Trophoblast cell (in vitro differentiated cells and primary cell): ENCODE results near the gene PDRG1.

ENCODE experiments used
- DNase-seq, 2 donors: peaks; one replicate each; pipeline ENCODE4 v3.0.0-alpha.2; 2016
- H2AFZ ChIP-seq: 2 replicates; pipeline ENCODE4 v1.6.1; 2013; ENCODE audit warnings: low read length, moderate library complexity, mild to moderate bottlenecking; ENCODE audit not compliant: insufficient read depth, poor library complexity
- H2AK5ac ChIP-seq: 2 replicates; pipeline ENCODE4 v1.6.1; 2013; ENCODE audit warnings: mild to moderate bottlenecking, low read length
- H2BK120ac ChIP-seq: 2 replicates; pipeline ENCODE4 v1.6.1; 2013; ENCODE audit warnings: low read length, mild to moderate bottlenecking, moderate library complexity; ENCODE audit not compliant: insufficient read depth, poor library complexity
- H2BK12ac ChIP-seq: 2 replicates; pipeline ENCODE4 v1.6.1; 2013; ENCODE audit warnings: mild to moderate bottlenecking, low read length, moderate library complexity
- H2BK5ac ChIP-seq: 2 replicates; pipeline ENCODE4 v1.6.1; 2013; ENCODE audit warnings: low read length, low read depth, moderate library complexity, mild to moderate bottlenecking; ENCODE audit not compliant: poor library complexity
- H3K14ac ChIP-seq: 2 replicates; pipeline ENCODE4 v1.6.1; 2013; ENCODE audit warnings: mild to moderate bottlenecking, low read length
- H3K18ac ChIP-seq: 2 replicates; pipeline ENCODE4 v1.6.1; 2013; ENCODE audit warnings: mild to moderate bottlenecking, low read length
- H3K23ac ChIP-seq: 2 replicates; pipeline ENCODE4 v1.6.1; 2013; ENCODE audit warnings: low read length
- H3K27ac ChIP-seq: 2 replicates; pipeline ENCODE4 v1.5.1; 2013; ENCODE audit warnings: low read depth, mild to moderate bottlenecking, inconsistent platforms, low read length, moderate library complexity
- H3K27me3 ChIP-seq: 2 replicates; pipeline ENCODE4 v1.6.1; 2013; ENCODE audit warnings: inconsistent platforms, mild to moderate bottlenecking, low read length, moderate library complexity; ENCODE audit not compliant: insufficient read depth
- H3K36me3 ChIP-seq, 2 experiments: 1 replicate in 1 of 2; 2 replicates in 1 of 2; pipeline ENCODE4 v1.6.1; 2013; ENCODE audit warnings: low read length in 2 of 2, mild to moderate bottlenecking in 2 of 2, moderate library complexity in 1 of 2; ENCODE audit not compliant: insufficient read depth in 2 of 2, control insufficient read depth in 1 of 2
- H3K4ac ChIP-seq: 2 replicates; pipeline ENCODE4 v1.6.1; 2013; ENCODE audit warnings: low read depth, mild to moderate bottlenecking, low read length, moderate library complexity
- H3K4me1 ChIP-seq, 2 experiments: 1 replicate in 1 of 2; 2 replicates in 1 of 2; pipeline ENCODE4 v1.6.1; 2013; ENCODE audit warnings: low read length in 2 of 2, mild to moderate bottlenecking in 2 of 2, moderate library complexity in 1 of 2; ENCODE audit not compliant: insufficient read depth in 2 of 2, control insufficient read depth in 1 of 2
- H3K4me2 ChIP-seq: 2 replicates; pipeline ENCODE4 v1.6.1; 2013; ENCODE audit warnings: inconsistent platforms, mild to moderate bottlenecking, low read length, moderate library complexity
- H3K4me3 ChIP-seq: 2 replicates; pipeline ENCODE4 v1.5.1; 2013; ENCODE audit warnings: mild to moderate bottlenecking, low read depth, low read length, inconsistent platforms
- H3K79me1 ChIP-seq: one replicate; pipeline ENCODE4 v1.6.1; 2013; ENCODE audit warnings: low read length
- H3K79me2 ChIP-seq: 2 replicates; pipeline ENCODE4 v1.6.1; 2013; ENCODE audit warnings: low read length, mild to moderate bottlenecking; ENCODE audit not compliant: control insufficient read depth, insufficient read depth, poor library complexity
- H3K9ac ChIP-seq: 2 replicates; pipeline ENCODE4 v1.6.1; 2013; ENCODE audit warnings: mild to moderate bottlenecking, low read length
- H3K9me3 ChIP-seq: 2 replicates; pipeline ENCODE4 v1.6.1; 2013; ENCODE audit warnings: low read depth, mild to moderate bottlenecking, control low read depth, inconsistent platforms, low read length; ENCODE audit not compliant: insufficient read depth
- H4K12ac ChIP-seq: 2 replicates; pipeline ENCODE4 v1.6.1; 2013; ENCODE audit warnings: low read depth, mild to moderate bottlenecking, low read length, moderate library complexity
- H4K8ac ChIP-seq: 2 replicates; pipeline ENCODE4 v1.6.1; 2013; ENCODE audit warnings: low read depth, mild to moderate bottlenecking, low read length, moderate library complexity
- H4K91ac ChIP-seq: one replicate; pipeline ENCODE4 v1.6.1; 2013; ENCODE audit warnings: low read depth, mild to moderate bottlenecking, low read length, moderate library complexity
- WGBS: extraction: QIAGEN DNeasy Blood & Tissue Kit; methylation state at CpG from one replicate; pipeline ENCODE4 v1.1.7; 2013; ENCODE audit warnings: missing lambda C conversion rate; ENCODE audit not compliant: insufficient read length, insufficient coverage; ENCODE audit errors: extremely low coverage; 5-methylcytosine and 5-hydroxymethylcytosine counted together

PDRG1 gene

GRCh38 chr20:31987744-31988143 lies 35.9 kb upstream of the PDRG1 start:
- Histone ChIP-seq H3K4me2 (no peak overlapping the region), H3K9ac (no peak overlapping the region), H4K8ac (no peak overlapping the region), H3K9me3 (no peaks in the 10 kb centered on the region), H4K12ac (no peak overlapping the region), H3K79me1 (no peaks in the 10 kb centered on the region), H3K36me3 (no peaks in the 10 kb centered on the region), H2BK5ac (no peak overlapping the region), H3K4ac (no peak overlapping the region), H3K4me1 (peaks cover 0 to 5% of the 10 kb centered on the region in 2 experiments), H2AK5ac (no peak overlapping the region), H3K18ac (no peak overlapping the region), H2BK120ac (no peak overlapping the region), H3K14ac (no peak overlapping the region), H3K27me3 (no peaks in the 10 kb centered on the region), H3K27ac (no peak overlapping the region), H2AFZ (no peak overlapping the region), H4K91ac (no peak overlapping the region), H3K23ac (no peak overlapping the region), H2BK12ac (no peak overlapping the region), H3K79me2 (no peaks in the 10 kb centered on the region), H3K4me3 (no peak overlapping the region)
- WGBS: no CpG with 5 or more reads among the region's 1 CpG
- DNase-seq: peak; percentile 74 to 75

- H2BK5ac ChIP-seq: no peak overlapping the region
- H3K27ac ChIP-seq: no peak overlapping the region
- H2AK5ac ChIP-seq: no peak overlapping the region
- H2BK120ac ChIP-seq: no peak overlapping the region
- H3K4me3 ChIP-seq: no peak overlapping the region
- no peaks in the 10 kb centered on the region for H3K27me3 ChIP-seq
- no peak overlapping the region for H3K4ac ChIP-seq
- no peak overlapping the region for H4K91ac ChIP-seq
- no peaks in the 10 kb centered on the region for H3K36me3 ChIP-seq
- H2AFZ ChIP-seq: no peak overlapping the region
- WGBS: no CpG with 5 or more reads among the region's 6 CpGs
- no peak overlapping the region for H4K12ac ChIP-seq
- H3K79me1 ChIP-seq: no peaks in the 10 kb centered on the region
- H3K79me2 ChIP-seq: no peaks in the 10 kb centered on the region
- H3K4me2 ChIP-seq: no peak overlapping the region
- no peak overlapping the region for H3K18ac ChIP-seq
- H3K4me1 ChIP-seq: peaks cover 0 to 9% of the 10 kb centered on the region in 2 experiments
- no peak overlapping the region for H3K14ac ChIP-seq
- DNase-seq: no peak
- no peak overlapping the region for H2BK12ac ChIP-seq
- H3K9ac ChIP-seq: no peak overlapping the region
- H4K8ac ChIP-seq: no peak overlapping the region
- no peaks in the 10 kb centered on the region for H3K9me3 ChIP-seq
- H3K23ac ChIP-seq: no peak overlapping the region
Measured at GRCh38 chr20:31984981-31985471, 33.2 kb upstream of the PDRG1 start.

- no CpG with 5 or more reads among the region's 2 CpGs for WGBS
- H3K4me3 ChIP-seq: no peak overlapping the region
- H3K9ac ChIP-seq: no peak overlapping the region
- no peak overlapping the region for H2AFZ ChIP-seq
- no peak overlapping the region for H2BK12ac ChIP-seq
- H3K4me2 ChIP-seq: no peak overlapping the region
- H4K12ac ChIP-seq: no peak overlapping the region
- H2BK5ac ChIP-seq: no peak overlapping the region
- H4K8ac ChIP-seq: no peak overlapping the region
- H3K14ac ChIP-seq: no peak overlapping the region
- DNase-seq: no peak
- peak overlapping the region; percentile 8 for H3K23ac ChIP-seq
- H3K4ac ChIP-seq: no peak overlapping the region
- peaks cover 2 to 6% of the 10 kb centered on the region in 2 experiments for H3K4me1 ChIP-seq
- no peak overlapping the region for H2BK120ac ChIP-seq
- no peak overlapping the region for H3K18ac ChIP-seq
- H3K79me2 ChIP-seq: no peaks in the 10 kb centered on the region
- H3K27ac ChIP-seq: no peak overlapping the region
- H3K9me3 ChIP-seq: no peaks in the 10 kb centered on the region
- H3K36me3 ChIP-seq: no peaks in the 10 kb centered on the region
- no peaks in the 10 kb centered on the region for H3K79me1 ChIP-seq
- H4K91ac ChIP-seq: no peak overlapping the region
- H2AK5ac ChIP-seq: no peak overlapping the region
- no peaks in the 10 kb centered on the region for H3K27me3 ChIP-seq
Measured at GRCh38 chr20:31981784-31982183, 29.9 kb upstream of the PDRG1 start.

GRCh38 chr20:31979713-31980426 lies 28.0 kb upstream of the PDRG1 start:
- Histone ChIP-seq H3K27me3 (no peaks in the 10 kb centered on the region), H3K14ac (no peak overlapping the region), H3K4me1 (peaks cover 6 to 11% of the 10 kb centered on the region in 2 experiments), H3K18ac (no peak overlapping the region), H4K91ac (no peak overlapping the region), H3K9ac (no peak overlapping the region), H3K23ac (no peak overlapping the region), H2AFZ (no peak overlapping the region), H4K12ac (no peak overlapping the region), H3K36me3 (no peaks in the 10 kb centered on the region), H2BK12ac (no peak overlapping the region), H3K4me2 (no peak overlapping the region), H3K4me3 (no peak overlapping the region), H2BK5ac (no peak overlapping the region), H2BK120ac (no peak overlapping the region), H3K79me2 (no peaks in the 10 kb centered on the region), H3K27ac (no peak overlapping the region), H3K9me3 (no peaks in the 10 kb centered on the region), H4K8ac (no peak overlapping the region), H3K79me1 (no peaks in the 10 kb centered on the region), H2AK5ac (no peak overlapping the region), H3K4ac (no peak overlapping the region)
- no CpG with 5 or more reads among the region's 6 CpGs for WGBS
- DNase-seq: peak in 1 of 2 donors; percentile 41
